Myocyte (in vitro differentiated cells): Measurements from ENCODE around the gene RPL35A. TPM values are rescaled to one million over a fixed set of nuclear protein-coding genes. Genes with fewer than 3 reads are reported as not detected.
A peak's percentile ranks its signal among the peaks of the same experiment; 100 is the strongest.

Source experiments
- DNase-seq: peaks from one replicate; pipeline ENCODE4 v3.0.0-alpha.2; 2012; ENCODE audit warnings: low read depth
- total RNA-seq: library from RNA; depleted of rRNA; stranded (reverse); fragments of >200 nt; gene quantifications from 2 replicates; pipeline ENCODE4 v1.2.3, GENCODE V29; 2014

The RPL35A gene
- total RNA-seq, 1 donor from 2014 or later = 553 TPM

DNA sequence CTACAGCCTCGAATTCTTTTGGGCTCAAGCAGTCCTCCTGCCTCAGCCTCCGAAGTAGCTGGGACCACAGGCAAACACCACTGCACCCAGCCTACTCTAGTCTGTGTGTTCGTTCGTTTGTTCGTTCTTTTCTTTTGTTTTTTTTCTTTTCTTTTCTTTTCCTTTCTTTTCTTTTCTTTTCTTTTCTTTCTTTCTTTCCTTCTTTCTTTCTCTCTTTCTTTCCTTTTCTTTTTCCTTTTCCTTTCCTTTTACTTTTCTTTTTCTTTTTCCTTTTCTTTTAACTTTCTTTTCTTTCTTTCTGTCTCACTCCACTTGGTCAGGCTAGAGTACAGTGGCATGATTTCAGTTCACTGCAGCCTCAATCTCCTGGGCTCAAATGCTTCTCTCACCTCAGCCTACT, 46.9 kb downstream of the RPL35A start:
- DNase-seq = no peak

DNA sequence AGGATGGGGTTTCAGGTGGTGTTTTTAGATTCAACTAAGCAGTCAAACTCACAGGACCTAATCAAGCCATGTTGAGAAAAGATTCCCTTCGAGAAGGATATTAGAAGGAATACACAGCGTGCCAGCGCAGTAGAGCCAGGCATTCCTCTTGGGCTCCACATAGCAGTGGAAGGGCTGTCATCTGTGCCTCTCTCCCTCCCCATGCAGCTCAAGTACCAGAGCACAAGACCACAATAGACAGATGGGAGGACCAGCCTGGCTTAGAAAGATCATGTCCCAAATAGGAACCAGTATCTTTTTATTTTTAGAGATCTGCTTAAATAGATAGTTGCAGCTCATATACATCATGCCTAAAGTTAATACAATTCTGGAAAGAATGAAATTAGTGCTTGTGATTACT, 47.9 kb downstream of the RPL35A start:
- peak; percentile 77 for DNase-seq

Other genes with a start within 250 kb of the RPL35A start
- gene RUBCN, start 213.3 kb upstream of the RPL35A start, total RNA-seq = 24.5 and 25.7 TPM in 2 replicates
- gene FYTTD1, start 200.3 kb upstream of the RPL35A start, total RNA-seq = 103 and 107 TPM in 2 replicates
- 17.0 TPM in 2 replicates for gene LRCH3, start 158.9 kb upstream of the RPL35A start, total RNA-seq
- gene LMLN, start 10.0 kb downstream of the RPL35A start, total RNA-seq = 5.1 and 8.0 TPM in 2 replicates